ENCODE measurements around the gene HDAC2. TPM values are rescaled to one million over a fixed set of nuclear protein-coding genes. Genes with fewer than 3 reads are reported as not detected.
"Not testable (repeated sequence)": the region's sequence is repeated elsewhere in the genome, so short reads cannot be mapped to it uniquely, and the experiment has no call there.

Gene HDAC2
- total and polyA plus RNA-seq, 5 donors: 44.4 to 51.6 (median 48.8) TPM

- DNase-seq: no peak
- H3K27me3 ChIP-seq (ENCODE audit: control insufficient read depth, insufficient read depth): no peaks in the 10 kb centered on the region
- no peaks in the 10 kb centered on the region for H3K9me3 ChIP-seq (ENCODE audit: control insufficient read depth, low read length)
- H3K27ac ChIP-seq (ENCODE audit: low read length): no peak overlapping the region
- no peak for ATAC-seq
- H3K4me3 ChIP-seq (ENCODE audit: low read length): no peak overlapping the region
- 80% methylated on average over 2 of the region's 2 CpGs for WGBS
- H3K4me1 ChIP-seq (ENCODE audit: control insufficient read depth, insufficient read depth, low read length): peaks cover 4% of the 10 kb centered on the region
- intact Hi-C loops (cut with DNase I): no loop called here
Measured at GRCh38 chr6:113999284-113999683, 28.3 kb upstream of the HDAC2 start.

GRCh38 chr6:113998811-113999210, 27.9 kb upstream of the HDAC2 start:
- intact Hi-C loops (cut with DNase I): no loop called here
- Histone ChIP-seq H3K4me1 (ENCODE audit: control insufficient read depth, insufficient read depth, low read length) (peaks cover 4% of the 10 kb centered on the region), H3K4me3 (ENCODE audit: low read length) (no peak overlapping the region), H3K27ac (ENCODE audit: low read length) (no peak overlapping the region), H3K9me3 (ENCODE audit: control insufficient read depth, low read length) (no peaks in the 10 kb centered on the region), H3K27me3 (ENCODE audit: control insufficient read depth, insufficient read depth) (no peaks in the 10 kb centered on the region)
- no peak for ATAC-seq
- DNase-seq: no peak

GRCh38 chr6:113997116-113997515, 26.2 kb upstream of the HDAC2 start:
- DNase-seq (no peak), ATAC-seq (peak; percentile 45 to 48)
- H3K27ac ChIP-seq (ENCODE audit: low read length): no peak overlapping the region
- peaks cover 4% of the 10 kb centered on the region for H3K4me1 ChIP-seq (ENCODE audit: control insufficient read depth, insufficient read depth, low read length)
- no peaks in the 10 kb centered on the region for H3K9me3 ChIP-seq (ENCODE audit: control insufficient read depth, low read length)
- H3K4me3 ChIP-seq (ENCODE audit: low read length): no peak overlapping the region
- 42% methylated on average over 3 of the region's 3 CpGs for WGBS
- intact Hi-C loops (cut with DNase I): no loop called here
- no peaks in the 10 kb centered on the region for H3K27me3 ChIP-seq (ENCODE audit: control insufficient read depth, insufficient read depth)

GRCh38 chr6:113995634-113996033, 24.7 kb upstream of the HDAC2 start:
- ATAC-seq (peak; percentile 89 to 92), DNase-seq (peak; percentile 48 to 69 (median 54))
- Histone ChIP-seq H3K27me3 (ENCODE audit: control insufficient read depth, insufficient read depth) (no peaks in the 10 kb centered on the region), H3K4me1 (ENCODE audit: control insufficient read depth, insufficient read depth, low read length) (peaks cover 4% of the 10 kb centered on the region), H3K27ac (ENCODE audit: low read length) (no peak overlapping the region), H3K9me3 (ENCODE audit: control insufficient read depth, low read length) (no peaks in the 10 kb centered on the region), H3K4me3 (ENCODE audit: low read length) (no peak overlapping the region)
- 14% methylated on average over 4 of the region's 4 CpGs for WGBS
- intact Hi-C loops (cut with DNase I): no loop called here

- no peak for DNase-seq
- Histone ChIP-seq H3K9me3 (ENCODE audit: control insufficient read depth, low read length) (no peaks in the 10 kb centered on the region), H3K27ac (ENCODE audit: low read length) (no peak overlapping the region), H3K4me3 (ENCODE audit: low read length) (no peak overlapping the region), H3K27me3 (ENCODE audit: control insufficient read depth, insufficient read depth) (no peaks in the 10 kb centered on the region), H3K4me1 (ENCODE audit: control insufficient read depth, insufficient read depth, low read length) (peaks cover 4% of the 10 kb centered on the region)
- intact Hi-C loops (cut with DNase I): no loop called here
- peak; percentile 56 to 77 for ATAC-seq
Measured at GRCh38 chr6:113994934-113995342, 24.0 kb upstream of the HDAC2 start.

GRCh38 chr6:113989675-113990074, 18.7 kb upstream of the HDAC2 start:
- intact Hi-C loops (cut with DNase I): no loop called here
- Histone ChIP-seq H3K27ac (ENCODE audit: low read length) (no peak overlapping the region), H3K9me3 (ENCODE audit: control insufficient read depth, low read length) (no peaks in the 10 kb centered on the region), H3K4me3 (ENCODE audit: low read length) (no peak overlapping the region), H3K27me3 (ENCODE audit: control insufficient read depth, insufficient read depth) (no peaks in the 10 kb centered on the region), H3K4me1 (ENCODE audit: control insufficient read depth, insufficient read depth, low read length) (no peaks in the 10 kb centered on the region)
- no peak for DNase-seq
- ATAC-seq: no peak

GRCh38 chr6:113982675-113983074, 11.7 kb upstream of the HDAC2 start:
- 82% methylated on average over 5 of the region's 5 CpGs for WGBS
- H3K4me3 ChIP-seq (ENCODE audit: low read length); ATAC-seq; H3K27me3 ChIP-seq (ENCODE audit: control insufficient read depth, insufficient read depth); H3K9me3 ChIP-seq (ENCODE audit: control insufficient read depth, low read length); DNase-seq; intact Hi-C loops (cut with DNase I); H3K27ac ChIP-seq (ENCODE audit: low read length); H3K4me1 ChIP-seq (ENCODE audit: control insufficient read depth, insufficient read depth, low read length): not testable (repeated sequence)

GRCh38 chr6:113982055-113982550, 11.2 kb upstream of the HDAC2 start:
- intact Hi-C loops (cut with DNase I): no loop called here
- no peak for DNase-seq
- WGBS: 94% methylated on average over 2 of the region's 2 CpGs
- H3K9me3 ChIP-seq (ENCODE audit: control insufficient read depth, low read length): no peaks in the 10 kb centered on the region
- H3K27ac ChIP-seq (ENCODE audit: low read length): no peak overlapping the region
- ATAC-seq: no peak
- H3K4me1 ChIP-seq (ENCODE audit: control insufficient read depth, insufficient read depth, low read length): no peaks in the 10 kb centered on the region
- no peaks in the 10 kb centered on the region for H3K27me3 ChIP-seq (ENCODE audit: control insufficient read depth, insufficient read depth)
- H3K4me3 ChIP-seq (ENCODE audit: low read length): no peak overlapping the region

GRCh38 chr6:113980937-113981554, 10.1 kb upstream of the HDAC2 start:
- no peak overlapping the region for H3K27ac ChIP-seq (ENCODE audit: low read length)
- H3K27me3 ChIP-seq (ENCODE audit: control insufficient read depth, insufficient read depth): no peaks in the 10 kb centered on the region
- no peaks in the 10 kb centered on the region for H3K9me3 ChIP-seq (ENCODE audit: control insufficient read depth, low read length)
- no peak overlapping the region for H3K4me3 ChIP-seq (ENCODE audit: low read length)
- intact Hi-C loops (cut with DNase I): no loop called here
- ATAC-seq (peak; percentile 47 to 60), DNase-seq (no peak)
- H3K4me1 ChIP-seq (ENCODE audit: control insufficient read depth, insufficient read depth, low read length): no peaks in the 10 kb centered on the region
- WGBS: 82% methylated on average over 4 of the region's 4 CpGs

- Histone ChIP-seq H3K4me1 (ENCODE audit: control insufficient read depth, insufficient read depth, low read length) (no peaks in the 10 kb centered on the region), H3K9me3 (ENCODE audit: control insufficient read depth, low read length) (no peaks in the 10 kb centered on the region), H3K27ac (ENCODE audit: low read length) (no peak overlapping the region), H3K4me3 (ENCODE audit: low read length) (no peak overlapping the region), H3K27me3 (ENCODE audit: control insufficient read depth, insufficient read depth) (no peaks in the 10 kb centered on the region)
- intact Hi-C loops (cut with DNase I): no loop called here
- ATAC-seq (peak in 1 of 2 donors; percentile 36), DNase-seq (no peak)
- WGBS: 37% methylated on average over 1 of the region's 1 CpG
Measured at GRCh38 chr6:113979937-113980336, 9.0 kb upstream of the HDAC2 start.

GRCh38 chr6:113978084-113978675, 7.2 kb upstream of the HDAC2 start:
- ATAC-seq (no peak), DNase-seq (no peak)
- H3K4me3 ChIP-seq (ENCODE audit: low read length): no peak overlapping the region
- intact Hi-C loops (cut with DNase I): no loop called here
- no peaks in the 10 kb centered on the region for H3K27me3 ChIP-seq (ENCODE audit: control insufficient read depth, insufficient read depth)
- no peaks in the 10 kb centered on the region for H3K4me1 ChIP-seq (ENCODE audit: control insufficient read depth, insufficient read depth, low read length)
- no peak overlapping the region for H3K27ac ChIP-seq (ENCODE audit: low read length)
- no peaks in the 10 kb centered on the region for H3K9me3 ChIP-seq (ENCODE audit: control insufficient read depth, low read length)
- WGBS: 82% methylated on average over 3 of the region's 3 CpGs
